OCI-LY1 (cell line): ENCODE results near the gene EXOC6B.

Experiments used
- EZH2 ChIP-seq: fragments of 200-600 bp; sonication (generic), shearing (Covaris generic); IDR thresholded peaks from 2 replicates; pipeline ENCODE4 v1.8.0; 2017; ENCODE audit warnings: borderline replicate concordance, mixed run types, mild to moderate bottlenecking, antibody characterized with exemption, low read length, moderate library complexity, mixed read lengths
- TF ChIP-seq, protein P1 (sequence below): fragments of 200-600 bp; sonication (generic), shearing (Covaris generic); IDR thresholded peaks from 2 replicates; pipeline ENCODE4 v1.5.1; 2017; ENCODE audit warnings: mild to moderate bottlenecking, antibody characterized with exemption, low read length, moderate library complexity, mixed read lengths

DNA sequence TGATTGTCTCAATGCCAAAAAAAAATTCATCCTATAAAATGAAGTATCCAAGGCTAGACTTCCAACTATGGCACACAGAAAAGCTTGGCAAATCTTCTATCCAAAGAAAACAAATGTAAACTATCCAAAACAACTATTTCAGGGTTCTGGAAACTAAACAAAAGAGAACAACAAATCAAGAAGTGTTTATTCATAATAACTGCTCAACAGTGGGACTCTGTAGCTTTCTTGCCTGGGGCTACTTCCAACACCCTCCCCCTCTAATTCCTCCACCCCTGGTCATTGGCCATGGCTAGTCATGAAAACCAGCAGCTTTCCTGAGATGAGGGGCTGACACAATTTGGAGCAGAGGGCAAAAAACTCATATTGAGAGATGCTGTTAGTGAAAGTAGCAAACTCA lies 107.0 kb downstream of the EXOC6B start:
- TF ChIP-seq EZH2 = no peak
- TF ChIP-seq, protein P1, sequence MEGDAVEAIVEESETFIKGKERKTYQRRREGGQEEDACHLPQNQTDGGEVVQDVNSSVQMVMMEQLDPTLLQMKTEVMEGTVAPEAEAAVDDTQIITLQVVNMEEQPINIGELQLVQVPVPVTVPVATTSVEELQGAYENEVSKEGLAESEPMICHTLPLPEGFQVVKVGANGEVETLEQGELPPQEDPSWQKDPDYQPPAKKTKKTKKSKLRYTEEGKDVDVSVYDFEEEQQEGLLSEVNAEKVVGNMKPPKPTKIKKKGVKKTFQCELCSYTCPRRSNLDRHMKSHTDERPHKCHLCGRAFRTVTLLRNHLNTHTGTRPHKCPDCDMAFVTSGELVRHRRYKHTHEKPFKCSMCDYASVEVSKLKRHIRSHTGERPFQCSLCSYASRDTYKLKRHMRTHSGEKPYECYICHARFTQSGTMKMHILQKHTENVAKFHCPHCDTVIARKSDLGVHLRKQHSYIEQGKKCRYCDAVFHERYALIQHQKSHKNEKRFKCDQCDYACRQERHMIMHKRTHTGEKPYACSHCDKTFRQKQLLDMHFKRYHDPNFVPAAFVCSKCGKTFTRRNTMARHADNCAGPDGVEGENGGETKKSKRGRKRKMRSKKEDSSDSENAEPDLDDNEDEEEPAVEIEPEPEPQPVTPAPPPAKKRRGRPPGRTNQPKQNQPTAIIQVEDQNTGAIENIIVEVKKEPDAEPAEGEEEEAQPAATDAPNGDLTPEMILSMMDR = no peak
